Upper lobe of left lung (tissue), 4 donors: ENCODE results near the gene SCLT1.

ENCODE experiments used
- POLR2A ChIP-seq, 4 donors: fragments of 450-650 bp; IDR thresholded peaks; one replicate each; pipeline ENCODE4 v1.5.1; 2016 to 2017; ENCODE audit warnings: antibody characterized with exemption in 4 of 4, mild to moderate bottlenecking in 2 of 4
- POLR2AphosphoS5 ChIP-seq, 2 donors: sonication (generic); formaldehyde crosslinking; IDR thresholded peaks; one replicate each; pipeline ENCODE4 v1.5.1; 2017; ENCODE audit warnings: antibody characterized with exemption in 2 of 2
- TF ChIP-seq, protein P1 (sequence below), 6 experiments: fragments of 450-650 bp in 4 of 6; fragments of 200-600 bp in 2 of 6; sonication (generic) in 2 of 6; IDR thresholded peaks; one replicate each; pipeline ENCODE4 v1.5.1; 2016 to 2019; ENCODE audit warnings: antibody characterized with exemption in 6 of 6

DNA sequence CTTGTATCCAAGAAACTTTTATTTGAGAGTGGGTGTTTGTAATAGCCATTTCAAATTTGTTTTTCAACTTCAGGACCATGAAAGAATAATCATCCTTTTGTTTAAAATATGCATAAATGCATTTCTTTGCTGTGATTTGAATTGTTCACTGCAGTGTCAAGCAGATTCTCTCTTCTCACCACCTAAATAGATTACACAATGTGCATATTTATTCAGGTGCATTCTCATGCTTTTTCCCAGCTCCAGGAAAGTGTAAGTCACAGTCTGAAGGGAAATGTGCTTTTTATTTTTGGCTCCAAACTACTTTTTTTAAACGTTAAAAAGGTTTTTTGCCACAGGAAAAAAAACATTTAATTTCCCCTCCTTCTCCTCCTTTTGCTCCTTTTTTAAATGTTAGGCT is 20.1 kb upstream of the SCLT1 start:
- TF ChIP-seq, protein P1, sequence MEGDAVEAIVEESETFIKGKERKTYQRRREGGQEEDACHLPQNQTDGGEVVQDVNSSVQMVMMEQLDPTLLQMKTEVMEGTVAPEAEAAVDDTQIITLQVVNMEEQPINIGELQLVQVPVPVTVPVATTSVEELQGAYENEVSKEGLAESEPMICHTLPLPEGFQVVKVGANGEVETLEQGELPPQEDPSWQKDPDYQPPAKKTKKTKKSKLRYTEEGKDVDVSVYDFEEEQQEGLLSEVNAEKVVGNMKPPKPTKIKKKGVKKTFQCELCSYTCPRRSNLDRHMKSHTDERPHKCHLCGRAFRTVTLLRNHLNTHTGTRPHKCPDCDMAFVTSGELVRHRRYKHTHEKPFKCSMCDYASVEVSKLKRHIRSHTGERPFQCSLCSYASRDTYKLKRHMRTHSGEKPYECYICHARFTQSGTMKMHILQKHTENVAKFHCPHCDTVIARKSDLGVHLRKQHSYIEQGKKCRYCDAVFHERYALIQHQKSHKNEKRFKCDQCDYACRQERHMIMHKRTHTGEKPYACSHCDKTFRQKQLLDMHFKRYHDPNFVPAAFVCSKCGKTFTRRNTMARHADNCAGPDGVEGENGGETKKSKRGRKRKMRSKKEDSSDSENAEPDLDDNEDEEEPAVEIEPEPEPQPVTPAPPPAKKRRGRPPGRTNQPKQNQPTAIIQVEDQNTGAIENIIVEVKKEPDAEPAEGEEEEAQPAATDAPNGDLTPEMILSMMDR (IDR thresholded peaks at IDR 0.05): no peak
- TF ChIP-seq POLR2AphosphoS5 (IDR thresholded peaks at IDR 0.05) (no peak), POLR2A (IDR thresholded peaks at IDR 0.05) (no peak)
